GM21360 (cell line): Measurements from ENCODE around the gene PHACTR3.
"Not testable (repeated sequence)": the region's sequence is repeated elsewhere in the genome, so short reads cannot be mapped to it uniquely, and the experiment has no call there.

Experiments
- ATAC-seq: cut with Tn5 transposase; IDR thresholded peaks from one replicate; pipeline ENCODE4 v1.9.1; 2021; ENCODE audit warnings: mild to moderate bottlenecking, moderate library complexity; ENCODE audit not compliant: unreplicated experiment

Gene PHACTR3

GRCh38 chr20:59836767-59837166, 232.4 kb downstream of the PHACTR3 start:
- no peak for ATAC-seq

- peak; percentile 92 for ATAC-seq
Measured at GRCh38 chr20:59837623-59838394, 233.5 kb downstream of the PHACTR3 start.

- no peak for ATAC-seq
Measured at GRCh38 chr20:59839400-59839799, 235.1 kb downstream of the PHACTR3 start.

- ATAC-seq: no peak
Measured at GRCh38 chr20:59845472-59845871, 241.1 kb downstream of the PHACTR3 start.

GRCh38 chr20:59848182-59848581, 243.8 kb downstream of the PHACTR3 start:
- ATAC-seq: no peak

GRCh38 chr20:59850018-59850641, 245.8 kb downstream of the PHACTR3 start:
- no peak for ATAC-seq

GRCh38 chr20:59856526-59856925, 252.2 kb downstream of the PHACTR3 start:
- not testable (repeated sequence) for ATAC-seq

- not testable (repeated sequence) for ATAC-seq
Measured at GRCh38 chr20:59856941-59857340, 252.6 kb downstream of the PHACTR3 start.

- ATAC-seq: no peak
Measured at GRCh38 chr20:59857966-59858365, 253.6 kb downstream of the PHACTR3 start.

GRCh38 chr20:59858425-59858824, 254.1 kb downstream of the PHACTR3 start:
- no peak for ATAC-seq

GRCh38 chr20:59861401-59861800, 257.1 kb downstream of the PHACTR3 start:
- no peak for ATAC-seq

GRCh38 chr20:59863058-59863457, 258.7 kb downstream of the PHACTR3 start:
- ATAC-seq: no peak

GRCh38 chr20:59864726-59865125, 260.4 kb downstream of the PHACTR3 start:
- no peak for ATAC-seq

GRCh38 chr20:59866338-59866737, 262.0 kb downstream of the PHACTR3 start:
- ATAC-seq: no peak

- no peak for ATAC-seq
Measured at GRCh38 chr20:59871096-59871495, 266.8 kb downstream of the PHACTR3 start.

GRCh38 chr20:59873409-59873808, 269.1 kb downstream of the PHACTR3 start:
- ATAC-seq: no peak

GRCh38 chr20:59880198-59880597, 275.9 kb downstream of the PHACTR3 start:
- ATAC-seq: no peak

- no peak for ATAC-seq
Measured at GRCh38 chr20:59884494-59884893, 280.2 kb downstream of the PHACTR3 start.

- ATAC-seq: no peak
Measured at GRCh38 chr20:59888050-59888449, 283.7 kb downstream of the PHACTR3 start.

- ATAC-seq: not testable (repeated sequence)
Measured at GRCh38 chr20:59890035-59890434, 285.7 kb downstream of the PHACTR3 start.

- ATAC-seq: no peak
Measured at GRCh38 chr20:59891581-59891980, 287.2 kb downstream of the PHACTR3 start.

- ATAC-seq: no peak
Measured at GRCh38 chr20:59895908-59896307, 291.6 kb downstream of the PHACTR3 start.
